ENCODE measurements around the gene FAM216B.

The FAM216B gene

GRCh38 chr13:42803563-42804204 lies 22.3 kb downstream of the FAM216B start:
- H3K9me3 ChIP-seq (ENCODE audit: insufficient read depth, low read depth, low read length): no peaks in the 10 kb centered on the region
- H4K20me1 ChIP-seq (ENCODE audit: insufficient read depth, low read length, poor library complexity, severe bottlenecking): no peaks in the 10 kb centered on the region
- H3K9me2 ChIP-seq (replicated peaks; ENCODE audit: low read depth, low read length): no peaks in the 10 kb centered on the region
- H3K4me2 ChIP-seq (ENCODE audit: low read depth, low read length, poor library complexity, severe bottlenecking): no peak overlapping the region
- no peaks in the 10 kb centered on the region for H3F3A ChIP-seq (ENCODE audit: low read depth)
- TF ChIP-seq CTCF (conservative IDR thresholded peaks at IDR 0.05; ENCODE audit: low read length) (no peak), EZH2phosphoT487 (IDR thresholded peaks at IDR 0.05; ENCODE audit: borderline replicate concordance) (no peak)
- H3K4me3 ChIP-seq (ENCODE audit: low read length, poor library complexity, severe bottlenecking): no peak overlapping the region
- peak overlapping the region; percentile 23; the same call in 1 of the 2 replicates for H2AFZ ChIP-seq (ENCODE audit: low read length)
- no peaks in the 10 kb centered on the region for H3K79me2 ChIP-seq (ENCODE audit: insufficient read depth, low read length)
- no peaks in the 10 kb centered on the region for H3K36me3 ChIP-seq (ENCODE audit: insufficient read depth, low read length)
- H3K4me1 ChIP-seq (ENCODE audit: insufficient read depth, low read length, poor library complexity, severe bottlenecking): peaks cover 16% of the 10 kb centered on the region
- H3K27me3 ChIP-seq (ENCODE audit: insufficient read depth, low read length, poor library complexity, severe bottlenecking): no peaks in the 10 kb centered on the region
- no peak overlapping the region for H3K9ac ChIP-seq (ENCODE audit: low read depth, low read length, poor library complexity, severe bottlenecking)

GRCh38 chr13:42804244-42804874 lies 23.0 kb downstream of the FAM216B start:
- H3K9me2 ChIP-seq (replicated peaks; ENCODE audit: low read depth, low read length): no peaks in the 10 kb centered on the region

GRCh38 chr13:42807241-42807640 lies 25.9 kb downstream of the FAM216B start:
- Histone ChIP-seq H3K27me3 (ENCODE audit: insufficient read depth, low read length, poor library complexity, severe bottlenecking) (no peaks in the 10 kb centered on the region), H4K20me1 (ENCODE audit: insufficient read depth, low read length, poor library complexity, severe bottlenecking) (no peaks in the 10 kb centered on the region), H3K4me1 (ENCODE audit: insufficient read depth, low read length, poor library complexity, severe bottlenecking) (peaks cover 17% of the 10 kb centered on the region), H3K79me2 (ENCODE audit: insufficient read depth, low read length) (no peaks in the 10 kb centered on the region), H2AFZ (ENCODE audit: low read length) (no peak overlapping the region), H3K9ac (ENCODE audit: low read depth, low read length, poor library complexity, severe bottlenecking) (no peak overlapping the region), H3K36me3 (ENCODE audit: insufficient read depth, low read length) (no peaks in the 10 kb centered on the region), H3K4me2 (ENCODE audit: low read depth, low read length, poor library complexity, severe bottlenecking) (peak overlapping the region; percentile 52), H3K9me3 (ENCODE audit: insufficient read depth, low read depth, low read length) (no peaks in the 10 kb centered on the region), H3K4me3 (ENCODE audit: low read length, poor library complexity, severe bottlenecking) (peak overlapping the region; percentile 13), H3K9me2 (replicated peaks; ENCODE audit: low read depth, low read length) (no peaks in the 10 kb centered on the region), H3F3A (ENCODE audit: low read depth) (no peaks in the 10 kb centered on the region)
- TF ChIP-seq CTCF (conservative IDR thresholded peaks at IDR 0.05; ENCODE audit: low read length) (no peak), EZH2phosphoT487 (IDR thresholded peaks at IDR 0.05; ENCODE audit: borderline replicate concordance) (no peak)

More at GRCh38 chr13:42804244-42804874, 23.0 kb downstream of the FAM216B start:
- Histone ChIP-seq H3K79me2 (ENCODE audit: insufficient read depth, low read length) (no peaks in the 10 kb centered on the region), H3K36me3 (ENCODE audit: insufficient read depth, low read length) (no peaks in the 10 kb centered on the region), H3K4me2 (ENCODE audit: low read depth, low read length, poor library complexity, severe bottlenecking) (no peak overlapping the region), H3F3A (ENCODE audit: low read depth) (no peaks in the 10 kb centered on the region), H4K20me1 (ENCODE audit: insufficient read depth, low read length, poor library complexity, severe bottlenecking) (no peaks in the 10 kb centered on the region), H3K4me1 (ENCODE audit: insufficient read depth, low read length, poor library complexity, severe bottlenecking) (peaks cover 17% of the 10 kb centered on the region), H3K4me3 (ENCODE audit: low read length, poor library complexity, severe bottlenecking) (no peak overlapping the region), H3K9ac (ENCODE audit: low read depth, low read length, poor library complexity, severe bottlenecking) (no peak overlapping the region), H3K9me3 (ENCODE audit: insufficient read depth, low read depth, low read length) (no peaks in the 10 kb centered on the region), H3K27me3 (ENCODE audit: insufficient read depth, low read length, poor library complexity, severe bottlenecking) (no peaks in the 10 kb centered on the region), H2AFZ (ENCODE audit: low read length) (peak overlapping the region; percentile 23; the same call in 1 of the 2 replicates)
- TF ChIP-seq EZH2phosphoT487 (IDR thresholded peaks at IDR 0.05; ENCODE audit: borderline replicate concordance) (no peak), CTCF (conservative IDR thresholded peaks at IDR 0.05; ENCODE audit: low read length) (no peak)

Data from Loucy (cell line).